ENCODE data around the gene RPTOR.
A peak's percentile ranks its signal among the peaks of the same experiment; 100 is the strongest.

Gene RPTOR

GRCh38 chr17:80829166-80829813 lies 284.7 kb downstream of the RPTOR start:
- DNase-seq (ENCODE audit: low read depth), result no peak
- no peak for TF ChIP-seq CTCF (IDR thresholded peaks at IDR 0.05; ENCODE audit: low read depth, low read length, missing control alignments)
- H3K4me3 ChIP-seq (ENCODE audit: low read depth, low read length), result no peak overlapping the region

GRCh38 chr17:80830020-80830780 lies 285.6 kb downstream of the RPTOR start:
- no peak overlapping the region for H3K4me3 ChIP-seq (ENCODE audit: low read depth, low read length)
- DNase-seq (ENCODE audit: low read depth), result no peak

GRCh38 chr17:80831491-80831890 lies 286.9 kb downstream of the RPTOR start:
- TF ChIP-seq CTCF (IDR thresholded peaks at IDR 0.05; ENCODE audit: low read depth, low read length, missing control alignments), result no peak
- no peak overlapping the region for H3K4me3 ChIP-seq (ENCODE audit: low read depth, low read length)
- no peak for DNase-seq (ENCODE audit: low read depth)

More at GRCh38 chr17:80830020-80830780, 285.6 kb downstream of the RPTOR start:
- TF ChIP-seq CTCF (IDR thresholded peaks at IDR 0.05; ENCODE audit: low read depth, low read length, missing control alignments), result no peak

- DNase-seq (ENCODE audit: low read depth), result no peak
- no peak for TF ChIP-seq CTCF (IDR thresholded peaks at IDR 0.05; ENCODE audit: low read depth, low read length, missing control alignments)
- peak overlapping the region; percentile 13; the same call in 1 of the 2 replicates for H3K4me3 ChIP-seq (ENCODE audit: low read depth, low read length)
Observed at GRCh38 chr17:80832266-80832676, 287.6 kb downstream of the RPTOR start.

- peak; percentile 77 for DNase-seq (ENCODE audit: low read depth)
- TF ChIP-seq CTCF (IDR thresholded peaks at IDR 0.05; ENCODE audit: low read depth, low read length, missing control alignments), result no peak
- peak overlapping the region; percentile 49 for H3K4me3 ChIP-seq (ENCODE audit: low read depth, low read length)
Observed at GRCh38 chr17:80832888-80833583, 288.4 kb downstream of the RPTOR start.

GRCh38 chr17:80833952-80834892 lies 289.6 kb downstream of the RPTOR start:
- DNase-seq (ENCODE audit: low read depth), result peak; percentile 15
- no peak overlapping the region for H3K4me3 ChIP-seq (ENCODE audit: low read depth, low read length)
- no peak for TF ChIP-seq CTCF (IDR thresholded peaks at IDR 0.05; ENCODE audit: low read depth, low read length, missing control alignments)

All from GM12864 (cell line).